SU-DHL-6 (cell line): ENCODE data around the gene PTGDR.

Experiments used
- H2AFZ ChIP-seq: fragments of 200-600 bp; sonication (generic); 2 replicates; pipeline ENCODE4 v1.6.1; 2014; ENCODE audit warnings: low read depth, mild to moderate bottlenecking, moderate library complexity, mixed read lengths, antibody characterized with exemption, low read length; ENCODE audit not compliant: severe bottlenecking
- H3F3A ChIP-seq: fragments of 200-600 bp; shearing (Covaris generic); 2 replicates; pipeline ENCODE4 v1.6.0; 2016; ENCODE audit warnings: antibody characterized with exemption, mild to moderate bottlenecking; ENCODE audit not compliant: insufficient read depth
- H3K27ac ChIP-seq: fragments of 200-600 bp; sonication (generic); 2 replicates; pipeline ENCODE4 v1.5.1; 2016; ENCODE audit warnings: low read depth, mild to moderate bottlenecking, low read length, moderate library complexity, mixed read lengths
- H3K27me3 ChIP-seq: fragments of 200-600 bp; sonication (generic), shearing (Covaris generic); 2 replicates; pipeline ENCODE4 v1.6.0; 2014; ENCODE audit warnings: mild to moderate bottlenecking, low read length
- H3K36me3 ChIP-seq: fragments of 200-600 bp; sonication (generic); 2 replicates; pipeline ENCODE4 v1.6.1; 2014; ENCODE audit warnings: mild to moderate bottlenecking, low read length, mixed read lengths
- H3K4me2 ChIP-seq: fragments of 300-600, 200-600 bp; shearing (Covaris generic), sonication (generic); 2 replicates; pipeline ENCODE4 v1.6.0; 2014; ENCODE audit warnings: low read length, low read depth, mild to moderate bottlenecking; ENCODE audit not compliant: poor library complexity, severe bottlenecking
- H3K4me3 ChIP-seq: fragments of 200-600 bp; sonication (generic); 2 replicates; pipeline ENCODE4 v1.5.1; 2014; ENCODE audit warnings: antibody characterized with exemption, low read length, mild to moderate bottlenecking, mixed read lengths; ENCODE audit not compliant: insufficient read depth, poor library complexity, severe bottlenecking
- H3K79me2 ChIP-seq: fragments of 200-600 bp; sonication (generic); 2 replicates; pipeline ENCODE4 v1.6.1; 2014; ENCODE audit warnings: mild to moderate bottlenecking, low read length, moderate library complexity; ENCODE audit not compliant: insufficient read depth
- H3K9ac ChIP-seq: fragments of 200-600 bp; sonication (generic); 2 replicates; pipeline ENCODE4 v1.7.0; 2014; ENCODE audit warnings: mild to moderate bottlenecking, low read length
- H3K9me2 ChIP-seq: fragments of 200-600 bp; sonication (generic); replicated peaks from 2 replicates; pipeline ENCODE4 v1.6.1; 2014; ENCODE audit warnings: low read length; ENCODE audit not compliant: insufficient read depth
- H3K9me3 ChIP-seq: fragments of 200-600 bp; sonication (generic); 2 replicates; pipeline ENCODE4 v1.6.1; 2014; ENCODE audit warnings: low read length, mixed read lengths; ENCODE audit not compliant: insufficient read depth
- H4K20me1 ChIP-seq: fragments of 200-600 bp; sonication (generic); 2 replicates; pipeline ENCODE4 v1.6.1; 2014; ENCODE audit warnings: low read depth, mild to moderate bottlenecking, antibody characterized with exemption, low read length, moderate library complexity, mixed read lengths
- EZH2phosphoT487 ChIP-seq: fragments of 200-600 bp; sonication (generic), shearing (Covaris generic); conservative IDR thresholded peaks from 2 replicates; pipeline ENCODE4 v1.6.1; 2018; ENCODE audit warnings: mild to moderate bottlenecking, antibody characterized with exemption, low read length, moderate library complexity, mixed read lengths
- TF ChIP-seq, protein P1 (sequence below): fragments of 200-600 bp; sonication (generic); IDR thresholded peaks from one replicate; pipeline ENCODE4 v1.5.1; 2017; ENCODE audit warnings: antibody characterized with exemption, mild to moderate bottlenecking, low read length, moderate library complexity; ENCODE audit not compliant: insufficient read depth, poor library complexity, severe bottlenecking

PTGDR gene

DNA sequence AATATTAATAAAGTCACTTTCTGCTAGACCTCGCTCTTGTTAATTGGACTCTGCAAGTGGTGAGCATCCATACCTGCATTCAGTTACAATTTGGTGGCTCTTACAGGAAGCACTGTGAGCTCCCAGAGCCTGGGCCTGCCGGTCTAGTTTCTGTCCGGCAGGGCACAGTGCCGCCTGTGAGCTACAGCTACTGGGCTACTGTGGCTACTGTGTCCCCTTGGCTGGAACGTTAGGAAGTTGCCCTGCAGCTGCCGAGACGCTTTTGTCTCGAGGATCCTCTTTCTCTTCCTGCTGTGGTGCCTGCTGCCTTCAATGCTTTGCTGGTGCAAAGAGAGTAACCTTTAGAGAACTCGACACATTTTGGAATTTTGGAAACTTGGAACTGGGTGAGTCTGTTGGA is 44.6 kb upstream of the PTGDR start:
- no peaks in the 10 kb centered on the region for H3K36me3 ChIP-seq
- no peaks in the 10 kb centered on the region for H3K27me3 ChIP-seq
- H3K79me2 ChIP-seq, result no peaks in the 10 kb centered on the region
- no peaks in the 10 kb centered on the region for H3K9me2 ChIP-seq
- H2AFZ ChIP-seq, result no peak overlapping the region
- H3K9me3 ChIP-seq, result no peaks in the 10 kb centered on the region
- TF ChIP-seq, protein P1, sequence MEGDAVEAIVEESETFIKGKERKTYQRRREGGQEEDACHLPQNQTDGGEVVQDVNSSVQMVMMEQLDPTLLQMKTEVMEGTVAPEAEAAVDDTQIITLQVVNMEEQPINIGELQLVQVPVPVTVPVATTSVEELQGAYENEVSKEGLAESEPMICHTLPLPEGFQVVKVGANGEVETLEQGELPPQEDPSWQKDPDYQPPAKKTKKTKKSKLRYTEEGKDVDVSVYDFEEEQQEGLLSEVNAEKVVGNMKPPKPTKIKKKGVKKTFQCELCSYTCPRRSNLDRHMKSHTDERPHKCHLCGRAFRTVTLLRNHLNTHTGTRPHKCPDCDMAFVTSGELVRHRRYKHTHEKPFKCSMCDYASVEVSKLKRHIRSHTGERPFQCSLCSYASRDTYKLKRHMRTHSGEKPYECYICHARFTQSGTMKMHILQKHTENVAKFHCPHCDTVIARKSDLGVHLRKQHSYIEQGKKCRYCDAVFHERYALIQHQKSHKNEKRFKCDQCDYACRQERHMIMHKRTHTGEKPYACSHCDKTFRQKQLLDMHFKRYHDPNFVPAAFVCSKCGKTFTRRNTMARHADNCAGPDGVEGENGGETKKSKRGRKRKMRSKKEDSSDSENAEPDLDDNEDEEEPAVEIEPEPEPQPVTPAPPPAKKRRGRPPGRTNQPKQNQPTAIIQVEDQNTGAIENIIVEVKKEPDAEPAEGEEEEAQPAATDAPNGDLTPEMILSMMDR, result no peak
- no peak overlapping the region for H3K27ac ChIP-seq
- no peak overlapping the region for H3K9ac ChIP-seq
- H3K4me2 ChIP-seq, result no peak overlapping the region
- H4K20me1 ChIP-seq, result no peaks in the 10 kb centered on the region
- H3F3A ChIP-seq, result no peaks in the 10 kb centered on the region
- no peak overlapping the region for H3K4me3 ChIP-seq

DNA sequence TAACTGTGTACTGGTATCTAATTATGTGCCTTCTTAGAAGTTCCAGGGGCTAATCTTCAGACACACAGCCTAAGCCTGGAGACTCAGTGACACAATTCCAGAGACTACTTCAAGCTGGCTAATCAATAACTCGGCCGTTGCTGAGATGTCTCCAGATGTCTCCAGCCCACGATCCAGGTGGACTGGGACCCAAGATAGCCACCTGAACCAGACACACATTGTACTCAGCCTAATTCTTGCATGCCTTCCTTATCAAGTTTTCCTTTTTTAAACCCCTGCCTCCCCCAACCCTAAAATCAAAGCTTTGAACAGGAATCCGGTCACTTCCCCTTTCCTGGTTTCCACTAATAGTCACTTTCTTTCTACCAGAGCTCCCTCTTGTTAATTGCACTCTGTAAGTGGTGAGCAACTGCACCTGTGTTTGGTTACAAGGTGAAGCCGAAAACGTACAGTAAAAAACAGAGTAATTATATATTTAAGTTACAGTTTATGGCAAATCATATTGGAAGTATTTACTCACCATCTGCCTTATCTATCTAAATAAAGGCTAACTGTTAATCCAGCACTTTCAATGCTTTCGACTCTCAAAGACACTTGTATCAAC is 39.8 kb upstream of the PTGDR start:
- Histone ChIP-seq H3K9me2 (no peaks in the 10 kb centered on the region), H3K4me2 (no peak overlapping the region), H3K9me3 (no peaks in the 10 kb centered on the region), H3K27ac (no peak overlapping the region), H3F3A (no peaks in the 10 kb centered on the region), H3K9ac (no peak overlapping the region), H3K27me3 (no peaks in the 10 kb centered on the region), H2AFZ (no peak overlapping the region), H3K4me3 (no peak overlapping the region), H4K20me1 (no peaks in the 10 kb centered on the region), H3K36me3 (no peaks in the 10 kb centered on the region), H3K79me2 (no peaks in the 10 kb centered on the region)
- TF ChIP-seq EZH2phosphoT487, result no peak
- TF ChIP-seq, protein P1, result no peak

GRCh38 chr14:52233693-52234092 is 33.8 kb upstream of the PTGDR start:
- H3K4me3 ChIP-seq, result no peak overlapping the region
- no peaks in the 10 kb centered on the region for H3K36me3 ChIP-seq
- H3K79me2 ChIP-seq, result no peaks in the 10 kb centered on the region
- H3K27ac ChIP-seq, result no peak overlapping the region
- no peak overlapping the region for H2AFZ ChIP-seq
- no peaks in the 10 kb centered on the region for H4K20me1 ChIP-seq
- no peak overlapping the region for H3K9ac ChIP-seq
- no peak overlapping the region for H3K4me2 ChIP-seq
- H3K9me2 ChIP-seq, result no peaks in the 10 kb centered on the region
- H3K9me3 ChIP-seq, result no peaks in the 10 kb centered on the region
- no peaks in the 10 kb centered on the region for H3F3A ChIP-seq
- TF ChIP-seq, protein P1, result no peak
- TF ChIP-seq EZH2phosphoT487, result no peak
- H3K27me3 ChIP-seq, result no peaks in the 10 kb centered on the region
